Mononuclear cell (primary cell): ENCODE data around the gene BOD1. TPM values are rescaled to one million over a fixed set of nuclear protein-coding genes. Genes with fewer than 3 reads are reported as not detected.
"Not testable (repeated sequence)": the region's sequence is repeated elsewhere in the genome, so short reads cannot be mapped to it uniquely, and the experiment has no call there.

ENCODE experiments used
- H3K27me3 ChIP-seq: 2 replicates; pipeline ENCODE4 v1.6.0; 2011; ENCODE audit warnings: low read length, control low read depth; ENCODE audit not compliant: insufficient read depth
- H3K4me1 ChIP-seq: 2 replicates; pipeline ENCODE4 v1.5.1; 2011; ENCODE audit warnings: mild to moderate bottlenecking, low read length, control low read depth; ENCODE audit not compliant: insufficient read depth
- H3K4me3 ChIP-seq: 2 replicates; pipeline ENCODE4 v1.5.1; 2011; ENCODE audit warnings: mild to moderate bottlenecking, low read length, moderate library complexity
- H3K9me3 ChIP-seq: 2 replicates; pipeline ENCODE4 v1.5.1; 2011; ENCODE audit warnings: low read depth, mild to moderate bottlenecking, control low read depth, low read length
- total RNA-seq: library from RNA; depleted of rRNA; stranded (reverse); fragments of >200 nt; gene quantifications from one replicate; pipeline ENCODE4 v1.2.3, GENCODE V29; 2012

The BOD1 gene
- total RNA-seq, 1 donor, result 41.1 TPM

DNA sequence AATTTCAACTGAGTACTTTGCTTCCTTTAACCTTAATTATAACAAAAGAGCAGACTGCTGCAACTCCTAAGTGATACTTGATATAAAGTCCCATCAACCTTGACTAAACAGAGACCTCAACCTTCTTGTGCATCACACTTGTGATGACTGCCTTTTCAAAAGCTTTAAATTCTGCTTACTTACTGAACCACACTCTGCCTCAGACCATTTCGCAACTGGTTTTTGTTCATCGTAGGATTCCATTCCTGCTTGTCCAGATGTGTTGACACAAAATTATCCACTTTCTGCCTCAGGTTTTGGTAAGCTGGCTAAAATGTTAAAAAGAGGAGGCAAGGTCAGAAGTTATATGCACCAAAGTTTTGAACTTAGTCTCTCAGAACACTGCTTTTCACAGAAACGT, 3.5 kb downstream of the BOD1 start:
- no peaks in the 10 kb centered on the region for H3K27me3 ChIP-seq
- H3K9me3 ChIP-seq, result no peaks in the 10 kb centered on the region

DNA sequence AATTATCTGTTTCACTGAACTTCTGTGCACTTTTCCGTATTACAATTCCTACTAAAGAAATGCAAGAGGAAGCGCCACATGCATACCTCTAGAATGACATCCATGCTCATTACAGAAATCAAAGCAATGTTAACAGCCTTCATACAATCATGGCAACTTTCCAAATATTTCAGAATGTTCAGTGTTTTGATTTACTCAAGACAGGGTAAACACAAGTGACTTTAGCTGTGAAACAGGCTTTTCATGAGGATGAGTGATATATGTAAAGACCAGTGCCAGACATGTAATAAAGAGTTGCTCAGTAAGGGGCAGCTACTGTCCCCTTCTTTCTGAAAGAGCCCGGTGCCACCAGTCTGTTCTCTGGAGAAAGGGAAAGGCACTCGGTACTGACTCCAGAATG, 4.7 kb downstream of the BOD1 start:
- Histone ChIP-seq H3K9me3 (no peaks in the 10 kb centered on the region), H3K4me1 (peaks cover 24% of the 10 kb centered on the region), H3K27me3 (no peaks in the 10 kb centered on the region), H3K4me3 (no peak overlapping the region)

More for the DNA sequence above, 3.5 kb downstream of the BOD1 start:
- Histone ChIP-seq H3K4me3 (no peak overlapping the region), H3K4me1 (peaks cover 27% of the 10 kb centered on the region)

DNA sequence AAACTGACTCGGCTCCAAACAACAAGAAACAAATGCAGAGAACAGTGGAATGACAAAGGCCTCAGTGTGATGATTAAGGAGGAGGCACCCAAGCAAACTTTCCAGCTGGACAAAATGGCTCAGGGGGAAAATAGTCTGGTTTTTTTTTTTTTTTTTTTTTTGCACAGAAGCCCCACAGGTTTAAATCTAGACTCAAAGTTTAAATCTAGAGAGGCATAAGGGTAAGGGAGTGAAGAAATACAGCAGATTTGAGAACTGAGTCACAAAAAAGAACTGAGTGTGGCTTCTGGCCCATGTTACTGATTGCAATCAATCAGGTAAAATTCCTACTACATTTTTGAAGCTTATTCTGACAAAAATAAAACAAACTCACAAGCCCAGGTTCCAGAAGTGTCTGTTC, 12.3 kb downstream of the BOD1 start:
- no peaks in the 10 kb centered on the region for H3K4me1 ChIP-seq
- no peaks in the 10 kb centered on the region for H3K27me3 ChIP-seq
- no peak overlapping the region for H3K4me3 ChIP-seq
- no peaks in the 10 kb centered on the region for H3K9me3 ChIP-seq

DNA sequence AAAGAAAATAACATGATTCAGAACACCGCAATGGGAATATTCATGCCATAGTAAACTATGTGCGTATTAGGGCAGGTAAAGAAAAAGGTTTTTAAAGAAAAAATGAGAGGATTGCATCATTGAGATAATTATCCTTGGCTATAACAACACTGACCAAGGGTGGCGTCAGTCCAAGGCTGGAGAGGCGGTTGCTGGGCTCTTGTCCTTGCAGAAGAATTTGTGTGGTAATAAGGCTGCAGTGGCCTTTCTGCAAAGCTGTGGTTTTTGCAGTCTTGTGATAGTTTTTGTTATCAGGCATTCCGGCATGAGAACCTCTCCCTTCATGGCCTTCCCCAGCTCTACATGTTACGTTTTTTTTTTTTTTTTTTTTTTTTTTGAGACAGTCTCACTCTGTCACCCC, 14.0 kb downstream of the BOD1 start:
- Histone ChIP-seq H3K27me3 (no peaks in the 10 kb centered on the region), H3K4me1 (no peaks in the 10 kb centered on the region), H3K9me3 (no peaks in the 10 kb centered on the region), H3K4me3 (no peak overlapping the region)

DNA sequence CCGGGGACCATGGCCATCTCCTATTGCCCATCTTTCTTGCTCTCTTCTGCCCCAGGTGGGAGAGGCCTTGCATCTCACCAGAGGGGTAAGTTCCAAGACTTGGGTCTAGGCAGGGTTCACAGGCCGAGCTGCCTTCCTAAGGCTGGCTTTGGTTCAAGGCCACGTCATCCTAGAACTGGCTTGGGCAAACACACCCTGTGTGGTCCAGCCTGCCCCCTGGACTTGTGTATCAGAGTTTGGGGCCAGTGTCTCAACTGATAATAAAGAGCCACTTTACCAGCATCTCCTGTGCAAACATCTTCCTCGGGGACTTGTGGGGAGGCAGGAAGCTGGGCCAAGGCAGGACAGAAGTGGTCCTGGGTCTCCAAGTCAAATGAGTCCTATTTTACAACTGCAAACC, 17.8 kb downstream of the BOD1 start:
- no peaks in the 10 kb centered on the region for H3K9me3 ChIP-seq

DNA sequence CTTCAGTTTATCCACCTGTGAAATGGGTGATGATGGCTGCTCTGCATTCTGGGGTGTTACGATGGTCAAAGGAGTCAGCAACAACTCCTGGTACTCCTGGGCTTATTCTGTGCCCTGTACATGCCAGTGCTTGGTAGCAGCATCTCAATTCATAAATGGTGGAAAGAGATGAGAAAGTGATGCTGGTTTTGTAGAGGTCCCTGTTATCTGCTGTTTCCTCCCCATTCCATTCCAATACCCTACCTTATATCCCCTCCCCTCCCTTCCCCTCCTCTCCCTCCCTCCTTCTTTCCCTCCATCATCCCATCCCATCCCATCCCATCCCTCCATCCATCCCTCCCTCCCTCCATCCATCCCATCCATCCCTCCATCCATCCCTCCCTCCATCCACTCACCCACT, 19.1 kb downstream of the BOD1 start:
- Histone ChIP-seq H3K27me3 (no peaks in the 10 kb centered on the region), H3K4me3 (no peak overlapping the region), H3K9me3 (peaks cover 11% of the 10 kb centered on the region), H3K4me1 (no peaks in the 10 kb centered on the region)

More for the DNA sequence above, 17.8 kb downstream of the BOD1 start:
- Histone ChIP-seq H3K27me3 (no peaks in the 10 kb centered on the region), H3K4me3 (no peak overlapping the region), H3K4me1 (no peaks in the 10 kb centered on the region)

DNA sequence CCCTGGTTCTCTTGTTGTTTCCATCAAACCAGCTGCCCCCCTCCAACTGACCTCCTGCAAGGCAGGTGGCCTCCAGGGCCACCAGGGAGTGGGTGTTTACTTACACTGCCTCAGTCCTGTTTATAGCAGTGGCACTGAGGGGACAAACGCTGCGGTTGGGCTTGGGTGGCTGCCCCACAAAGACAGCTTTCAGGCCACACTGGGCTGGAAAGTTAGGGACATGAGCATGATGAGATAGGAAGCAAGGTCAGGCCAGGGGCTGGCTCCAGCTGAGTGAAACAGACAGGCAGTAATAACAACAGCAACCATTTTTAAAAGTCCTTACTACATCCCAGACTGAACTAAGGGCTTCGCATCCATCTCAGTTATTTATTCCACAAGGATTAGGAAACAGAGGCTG, 20.6 kb downstream of the BOD1 start:
- Histone ChIP-seq H3K4me3 (no peak overlapping the region), H3K4me1 (no peaks in the 10 kb centered on the region), H3K9me3 (peaks cover 21% of the 10 kb centered on the region), H3K27me3 (no peaks in the 10 kb centered on the region)

DNA sequence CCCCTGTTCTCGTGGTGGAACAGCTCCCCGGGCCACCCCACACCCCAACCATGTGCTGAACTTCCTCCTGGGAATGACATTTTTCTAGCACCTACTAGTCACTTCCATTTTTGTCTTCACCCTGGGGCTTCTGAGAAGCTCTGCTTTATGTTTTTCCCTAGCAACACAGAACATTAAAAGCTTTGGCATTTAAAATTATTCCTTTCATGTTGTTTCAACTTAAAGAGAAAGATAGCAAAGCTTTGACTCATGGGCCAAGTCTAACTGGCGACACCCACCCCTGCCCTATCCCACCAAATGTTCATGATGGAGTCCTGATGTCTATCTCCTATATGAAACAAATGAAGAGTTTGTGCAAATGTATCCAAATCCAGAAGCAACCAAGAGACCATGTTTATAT, 22.4 kb downstream of the BOD1 start:
- no peak overlapping the region for H3K4me3 ChIP-seq
- peaks cover 21% of the 10 kb centered on the region for H3K9me3 ChIP-seq
- no peaks in the 10 kb centered on the region for H3K27me3 ChIP-seq
- no peaks in the 10 kb centered on the region for H3K4me1 ChIP-seq

DNA sequence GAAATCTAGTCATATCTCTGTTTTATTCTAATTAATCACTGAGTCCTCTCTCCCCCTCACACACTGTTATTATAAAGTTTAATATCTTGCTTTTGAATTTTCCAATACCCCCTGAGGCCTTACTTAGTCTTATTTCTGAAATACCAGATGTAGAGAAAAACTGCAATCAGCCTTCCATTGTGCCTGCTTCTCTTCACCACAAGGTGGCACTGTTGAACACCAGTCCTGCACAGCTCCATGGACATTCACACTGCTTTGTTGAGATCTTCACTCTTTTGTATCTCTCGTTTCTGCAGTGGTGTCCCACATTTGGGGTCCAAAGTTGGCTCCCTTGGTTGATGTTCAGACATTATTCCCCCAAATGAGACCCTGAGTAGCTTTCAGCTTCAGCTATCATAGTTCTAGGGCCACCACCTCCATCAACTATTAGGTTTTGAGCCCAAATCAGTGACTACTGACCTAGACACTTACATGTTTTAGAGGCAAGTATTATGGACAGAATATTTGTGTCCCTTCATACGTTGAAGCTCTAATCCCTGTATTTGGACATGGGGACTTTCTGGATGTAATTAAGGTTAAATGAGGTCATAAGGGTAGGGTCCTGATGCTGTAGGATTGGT, 24.3 kb downstream of the BOD1 start:
- Histone ChIP-seq H3K9me3 (peaks cover 21% of the 10 kb centered on the region), H3K4me3 (no peak overlapping the region), H3K4me1 (no peaks in the 10 kb centered on the region), H3K27me3 (no peaks in the 10 kb centered on the region)

DNA sequence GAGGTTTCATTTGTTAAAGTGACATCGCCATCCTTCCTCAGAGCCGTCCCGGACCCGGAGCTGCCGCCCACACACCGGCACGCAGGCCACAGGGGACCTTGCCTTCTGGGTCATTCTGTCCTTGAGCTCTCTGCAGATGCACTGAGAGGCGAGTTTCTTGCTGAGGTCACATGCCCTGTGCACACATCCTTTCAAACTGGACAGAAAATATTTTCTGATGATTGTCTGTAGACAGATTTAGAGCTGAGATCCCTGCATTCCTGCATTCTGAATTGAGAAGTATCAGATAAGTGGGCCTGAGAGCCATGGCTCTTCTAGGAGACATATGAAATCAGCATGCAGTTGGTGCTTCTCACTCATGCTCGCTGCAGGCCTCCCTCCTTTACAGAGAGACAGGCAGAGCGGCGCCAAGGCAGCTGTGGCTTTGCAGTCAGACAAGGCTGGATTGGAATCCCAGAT, 25.4 kb downstream of the BOD1 start:
- Histone ChIP-seq H3K4me1 (no peaks in the 10 kb centered on the region), H3K27me3 (no peaks in the 10 kb centered on the region), H3K4me3 (no peak overlapping the region), H3K9me3 (peaks cover 21% of the 10 kb centered on the region)

DNA sequence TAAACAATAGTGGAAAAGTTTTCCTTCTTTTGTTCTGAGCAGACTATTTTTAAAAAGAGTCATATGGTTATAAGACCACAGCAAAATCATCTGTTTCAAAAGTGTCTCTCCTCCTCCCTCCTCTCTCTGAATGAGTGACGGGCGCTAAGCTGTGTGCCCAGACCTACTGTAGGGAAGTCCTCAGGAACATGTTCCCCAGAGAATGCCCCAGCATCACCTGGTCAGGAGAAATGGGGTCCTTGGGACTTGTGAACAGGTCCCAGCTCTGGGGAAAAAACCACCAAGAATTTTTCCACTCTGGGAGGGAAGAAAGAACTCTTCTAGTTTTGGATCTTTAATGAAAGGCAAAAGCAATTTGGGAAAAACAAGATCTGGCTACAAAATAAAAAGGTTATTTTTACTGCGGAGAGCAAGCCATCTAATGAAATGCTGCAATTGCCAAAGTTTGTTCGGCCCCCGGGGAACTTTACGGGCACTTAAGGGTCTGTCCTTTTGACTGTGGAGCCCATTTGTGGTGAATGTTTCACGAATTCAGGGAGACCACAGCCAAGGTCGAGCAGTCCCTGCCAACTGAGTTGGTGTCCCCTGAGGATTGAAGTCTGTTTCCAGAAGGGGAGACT, 25.9 kb downstream of the BOD1 start:
- Histone ChIP-seq H3K4me3 (no peak overlapping the region), H3K4me1 (no peaks in the 10 kb centered on the region), H3K27me3 (no peaks in the 10 kb centered on the region), H3K9me3 (peaks cover 21% of the 10 kb centered on the region)

DNA sequence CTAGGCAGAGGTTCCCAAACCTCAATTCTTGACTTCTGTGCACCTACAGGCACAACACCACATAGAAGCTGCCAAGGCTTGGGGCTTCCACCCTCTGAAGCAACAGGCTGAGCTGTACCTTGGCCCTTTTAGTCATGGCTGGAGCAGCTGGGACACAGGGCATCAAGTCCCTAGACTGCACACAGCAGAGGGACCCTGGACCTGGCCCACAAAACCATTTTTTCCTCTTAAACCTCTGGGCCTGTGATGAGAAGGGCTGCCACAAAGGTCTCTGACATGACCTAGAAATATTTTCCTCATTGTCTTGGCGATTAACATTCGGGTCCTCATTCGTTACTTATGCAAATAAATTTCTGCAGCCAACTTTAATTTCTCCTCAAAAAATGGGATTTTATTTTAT, 30.3 kb downstream of the BOD1 start:
- not testable (repeated sequence) for H3K9me3 ChIP-seq, H3K4me3 ChIP-seq, H3K27me3 ChIP-seq, H3K4me1 ChIP-seq

DNA sequence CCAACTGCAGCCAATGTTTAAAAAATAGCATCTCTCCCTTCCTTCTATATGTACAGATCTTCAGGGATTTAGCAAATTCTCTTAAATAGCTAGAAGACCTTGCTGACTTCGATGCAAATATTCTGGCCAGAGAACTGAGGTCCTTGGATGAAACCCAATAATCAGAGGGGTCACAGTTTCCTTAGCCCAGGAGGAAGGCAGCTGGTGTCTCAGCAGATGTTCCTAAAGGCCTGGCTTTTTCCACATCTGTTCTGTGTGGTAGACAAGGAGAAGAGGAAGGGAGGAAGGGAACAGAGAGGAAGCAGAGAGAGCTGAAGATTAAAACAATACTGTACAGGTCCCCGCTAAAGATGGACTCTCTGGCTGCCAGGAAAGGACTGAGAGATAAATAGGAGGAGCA, 33.1 kb downstream of the BOD1 start:
- no peaks in the 10 kb centered on the region for H3K27me3 ChIP-seq
- H3K4me1 ChIP-seq, result no peaks in the 10 kb centered on the region

DNA sequence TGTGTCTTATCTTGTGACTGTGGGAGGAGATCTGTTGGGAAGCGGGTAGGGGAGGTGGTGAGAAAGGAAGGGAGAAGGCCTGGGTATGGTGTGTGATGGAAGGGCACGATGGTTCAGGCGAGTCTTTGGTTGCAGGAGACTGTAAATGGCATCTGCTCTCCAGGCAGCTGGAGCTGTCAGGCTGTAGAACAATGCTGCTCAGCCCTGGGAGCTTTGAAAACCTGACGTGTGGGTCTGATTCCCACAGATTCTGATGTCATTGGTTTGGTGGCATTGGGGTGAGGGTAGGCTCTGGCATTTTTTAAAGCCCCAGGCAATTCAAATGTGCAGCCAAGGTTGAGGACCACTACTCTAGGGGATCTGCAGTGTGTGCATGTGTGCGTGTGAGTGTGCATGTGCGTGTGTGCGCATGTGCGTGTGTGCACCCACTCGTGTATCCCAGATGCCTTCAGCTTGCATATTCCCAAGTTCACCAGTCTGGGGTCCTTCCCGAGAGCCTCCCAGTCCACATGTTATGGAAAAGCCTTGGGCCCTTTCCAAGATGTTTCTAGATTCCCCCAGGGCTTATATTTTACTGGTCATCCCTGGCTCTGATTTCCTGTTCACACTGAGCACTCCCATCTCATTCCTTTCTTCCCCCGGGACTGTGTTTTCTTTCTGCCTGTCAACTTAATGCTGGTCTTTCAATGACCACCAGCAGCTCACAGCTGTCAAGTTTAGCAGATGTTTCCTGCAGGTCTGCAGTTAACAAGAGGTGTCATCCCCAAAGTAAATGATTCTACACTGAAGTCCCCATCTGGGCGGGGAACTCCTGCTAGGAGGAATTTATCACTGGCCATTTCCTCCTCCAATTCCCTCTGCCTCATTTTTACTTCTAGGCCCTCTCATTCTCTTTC, 34.0 kb downstream of the BOD1 start:
- Histone ChIP-seq H3K9me3 (no peaks in the 10 kb centered on the region), H3K27me3 (no peaks in the 10 kb centered on the region), H3K4me3 (no peak overlapping the region), H3K4me1 (no peaks in the 10 kb centered on the region)

More for the DNA sequence above, 33.1 kb downstream of the BOD1 start:
- no peaks in the 10 kb centered on the region for H3K9me3 ChIP-seq
- H3K4me3 ChIP-seq, result no peak overlapping the region

DNA sequence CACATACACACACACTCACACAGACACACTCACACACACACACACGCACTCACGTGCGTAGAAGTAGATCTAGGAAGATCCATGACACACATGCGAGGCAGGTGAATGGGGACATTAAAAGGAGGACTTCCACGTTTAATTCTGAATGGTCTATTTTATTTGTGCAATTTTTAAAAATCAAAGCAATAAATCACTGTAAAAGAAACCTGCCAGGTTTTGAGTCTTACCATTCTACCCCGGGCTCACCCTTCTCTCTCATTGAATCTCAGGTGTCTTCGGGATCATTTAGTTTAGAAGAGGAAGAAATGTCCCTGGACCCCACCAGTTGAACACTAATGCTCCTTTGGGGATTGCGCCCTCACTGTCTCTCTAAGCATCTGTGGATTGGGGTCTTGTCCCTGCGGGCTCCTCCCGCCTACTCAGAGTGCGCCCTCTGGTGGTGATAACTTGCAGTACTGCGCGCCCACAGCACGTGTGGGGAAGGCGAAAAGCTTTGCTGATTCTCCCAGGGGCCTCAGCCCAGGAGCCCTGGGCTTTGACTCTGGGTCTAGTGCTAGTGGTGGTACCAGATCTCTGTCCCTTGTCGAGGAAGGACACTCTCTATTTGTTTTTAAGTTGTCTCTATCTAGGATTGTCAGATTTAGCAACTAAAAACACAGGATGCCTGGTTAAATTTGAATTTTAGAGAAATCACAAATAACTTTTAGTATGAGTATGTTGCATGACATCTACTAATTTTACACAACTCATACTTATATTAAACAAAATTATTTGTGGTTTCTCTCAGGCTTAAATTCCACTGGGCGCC, 34.8 kb downstream of the BOD1 start:
- no peaks in the 10 kb centered on the region for H3K9me3 ChIP-seq
- no peak overlapping the region for H3K4me3 ChIP-seq
- H3K27me3 ChIP-seq, result no peaks in the 10 kb centered on the region
- H3K4me1 ChIP-seq, result no peaks in the 10 kb centered on the region
